DND-41 (cell line): ENCODE measurements around the gene MRPS31.

Experiments
- CTCF ChIP-seq: IDR thresholded peaks from 2 replicates; pipeline ENCODE4 v1.5.1; 2012; ENCODE audit warnings: borderline replicate concordance, low read length, moderate library complexity, mild to moderate bottlenecking; ENCODE audit not compliant: poor library complexity, severe bottlenecking; ENCODE audit errors: extremely low read depth
- EZH2 ChIP-seq: IDR thresholded peaks from 3 replicates; pipeline ENCODE4 v1.6.1; 2012; ENCODE audit warnings: borderline replicate concordance, low read depth, mild to moderate bottlenecking, moderate library complexity, low read length, inconsistent platforms; ENCODE audit not compliant: severe bottlenecking

- TF ChIP-seq CTCF (no peak), EZH2 (no peak)
These were observed 41.1 kb upstream of the MRPS31 start for GRCh38 chr13:40812102-40812501.
